Adipocyte (in vitro differentiated cells): ENCODE results near the gene LCN15.
"Not testable (repeated sequence)": the region's sequence is repeated elsewhere in the genome, so short reads cannot be mapped to it uniquely, and the experiment has no call there.

ENCODE experiments used
- DNase-seq: peaks from one replicate; pipeline ENCODE4 v3.0.0-alpha.2; 2015; ENCODE audit warnings: low read depth
- H3K27me3 ChIP-seq: replicated peaks from 2 replicates; pipeline ENCODE4 v1.7.0; 2013; ENCODE audit warnings: mild to moderate bottlenecking, low read length, moderate library complexity; ENCODE audit not compliant: control insufficient read depth, insufficient read depth
- H3K36me3 ChIP-seq: 2 replicates; pipeline ENCODE4 v1.7.0; 2013; ENCODE audit warnings: low read length, mild to moderate bottlenecking, moderate library complexity; ENCODE audit not compliant: control insufficient read depth, insufficient read depth, severe bottlenecking
- H3K4me1 ChIP-seq: 2 replicates; pipeline ENCODE4 v1.7.0; 2013; ENCODE audit warnings: mild to moderate bottlenecking, low read length, moderate library complexity; ENCODE audit not compliant: control insufficient read depth, insufficient read depth
- H3K4me3 ChIP-seq: 2 replicates; pipeline ENCODE4 v1.7.0; 2013; ENCODE audit warnings: mild to moderate bottlenecking, low read length, moderate library complexity
- H3K9ac ChIP-seq: 2 replicates; pipeline ENCODE4 v1.7.0; 2013; ENCODE audit warnings: mild to moderate bottlenecking, low read length, moderate library complexity
- H3K9me3 ChIP-seq: 2 replicates; pipeline ENCODE4 v1.7.0; 2013; ENCODE audit warnings: mild to moderate bottlenecking, low read length, moderate library complexity; ENCODE audit not compliant: control insufficient read depth

LCN15 gene

DNA sequence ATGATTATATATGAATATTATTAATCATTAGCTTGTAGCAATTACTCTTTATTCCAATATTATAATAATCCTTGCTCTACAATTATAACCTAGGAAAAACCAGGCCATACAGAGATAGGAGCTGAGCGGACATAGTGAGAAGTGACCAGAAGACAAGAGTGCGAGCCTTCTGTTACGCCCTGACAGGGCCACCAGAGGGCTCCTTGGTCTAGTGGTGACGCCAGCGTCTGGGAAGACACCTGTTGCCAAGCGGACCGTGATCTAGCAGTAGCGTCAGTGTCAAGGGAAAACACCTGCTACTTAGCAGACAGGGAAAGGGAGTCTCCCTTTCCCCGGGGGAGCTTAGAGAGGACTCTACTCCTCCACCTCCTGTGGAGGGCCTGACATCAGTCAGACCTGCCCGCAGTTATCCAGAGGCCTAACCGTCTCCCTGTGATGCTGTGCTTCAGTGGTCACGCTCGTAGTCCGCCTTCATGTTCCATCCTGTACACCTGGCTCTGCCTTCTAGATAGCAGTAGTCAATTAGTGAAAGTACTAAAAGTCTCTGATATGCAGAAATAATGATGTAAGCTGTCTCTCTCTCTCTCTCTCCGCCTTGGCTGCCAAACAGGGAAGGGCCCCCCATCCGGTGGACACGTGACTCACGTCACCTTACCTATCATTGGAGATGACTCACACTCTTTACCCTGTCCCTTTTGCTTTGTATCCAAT, 2.2 kb upstream of the LCN15 start:
- DNase-seq: peak; percentile 34

GRCh38 chr9:136765745-136766409, 1.6 kb upstream of the LCN15 start:
- not testable (repeated sequence) for H3K9me3 ChIP-seq, DNase-seq, H3K4me1 ChIP-seq, H3K9ac ChIP-seq, H3K4me3 ChIP-seq, H3K36me3 ChIP-seq
- peaks cover 30% of the 10 kb centered on the region for H3K27me3 ChIP-seq

More for the DNA sequence above, 2.2 kb upstream of the LCN15 start:
- not testable (repeated sequence) for H3K9me3 ChIP-seq, H3K4me1 ChIP-seq, H3K4me3 ChIP-seq, H3K36me3 ChIP-seq, H3K9ac ChIP-seq
- H3K27me3 ChIP-seq: peaks cover 30% of the 10 kb centered on the region

DNA sequence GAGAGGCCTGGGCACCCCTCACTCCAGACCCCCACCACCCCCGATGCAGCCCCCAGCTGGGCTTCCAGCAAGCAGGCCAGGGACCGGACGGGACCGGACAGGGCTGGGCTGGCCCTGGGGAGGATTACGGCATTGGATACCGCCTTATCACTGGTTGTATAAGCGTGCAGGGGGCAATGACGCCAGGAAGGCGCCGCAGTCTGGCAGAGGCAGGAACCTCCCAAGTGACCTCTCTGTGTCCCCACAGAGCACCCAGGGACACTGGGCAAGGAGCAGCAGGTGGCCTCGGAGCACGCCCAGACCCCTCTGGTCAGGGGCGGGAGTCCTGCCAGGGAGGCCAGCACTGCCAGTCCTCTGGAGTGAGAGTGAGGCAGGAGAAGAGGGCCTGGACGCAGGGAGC, 723 bp upstream of the LCN15 start:
- no peaks in the 10 kb centered on the region for H3K9me3 ChIP-seq
- no peak for DNase-seq
- H3K4me1 ChIP-seq: no peaks in the 10 kb centered on the region

DNA sequence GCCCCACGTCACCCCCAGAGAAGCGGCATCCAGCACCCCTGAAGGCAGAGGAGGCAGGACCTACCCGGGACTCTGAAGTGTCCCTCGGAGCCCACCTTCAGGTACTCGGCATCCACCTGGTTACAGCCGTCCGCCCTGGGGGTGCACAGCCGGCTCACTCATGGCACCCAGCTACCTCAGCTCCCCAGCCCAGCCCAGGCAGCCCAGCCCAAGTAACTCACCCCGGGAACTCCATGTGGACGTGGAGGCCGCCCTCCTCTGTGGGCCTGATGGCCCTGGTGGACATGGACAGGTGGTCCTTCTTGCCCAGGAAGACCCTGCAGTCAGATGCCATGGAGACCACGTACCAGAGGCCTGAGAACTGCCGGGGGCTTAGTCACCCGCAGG, 676 bp downstream of the LCN15 start:
- Histone ChIP-seq H3K27me3 (peaks cover 35% of the 10 kb centered on the region), H3K4me1 (no peaks in the 10 kb centered on the region), H3K4me3 (no peak overlapping the region), H3K9me3 (no peaks in the 10 kb centered on the region), H3K9ac (no peak overlapping the region), H3K36me3 (no peaks in the 10 kb centered on the region)
- DNase-seq: no peak

More for the DNA sequence above, 723 bp upstream of the LCN15 start:
- Histone ChIP-seq H3K36me3 (no peaks in the 10 kb centered on the region), H3K9ac (no peak overlapping the region), H3K27me3 (peaks cover 32% of the 10 kb centered on the region), H3K4me3 (no peak overlapping the region)

DNA sequence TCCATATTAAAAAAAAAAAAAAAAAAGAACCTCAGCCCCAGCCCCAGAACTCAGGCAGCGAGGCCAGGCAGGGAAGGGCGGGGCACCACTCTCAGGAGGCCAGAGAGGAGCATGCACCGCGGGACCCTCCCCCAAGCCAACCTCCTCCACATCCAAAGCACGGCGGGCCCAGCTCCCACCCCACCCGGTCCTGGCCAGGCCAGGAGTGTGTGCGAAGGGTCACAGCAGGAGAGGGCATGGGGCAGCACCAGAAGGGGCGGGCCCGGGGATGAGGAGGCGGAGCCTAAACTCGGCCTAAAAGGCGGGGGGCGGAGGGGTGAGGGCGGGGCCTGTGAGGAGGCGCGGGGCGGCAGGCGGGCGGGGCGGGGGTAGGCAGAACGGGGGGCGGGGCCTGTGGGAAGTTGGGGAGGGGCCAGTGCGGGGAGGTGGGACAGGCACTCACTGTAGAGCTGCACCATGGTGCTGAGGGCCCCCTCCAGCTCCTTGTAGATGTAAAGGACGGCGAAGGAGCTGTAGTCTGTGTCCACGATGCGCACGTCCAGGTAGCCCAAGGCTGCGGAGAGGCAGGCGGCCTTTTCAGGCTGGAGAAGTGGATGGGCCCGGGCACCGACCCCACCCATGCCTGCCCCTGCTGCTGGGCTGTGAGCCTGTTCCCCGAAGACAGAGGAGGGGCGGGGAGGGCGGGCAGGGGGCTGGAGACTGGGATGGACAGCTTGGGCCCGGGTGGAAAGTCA, 1.2 kb downstream of the LCN15 start:
- Histone ChIP-seq H3K4me1 (no peaks in the 10 kb centered on the region), H3K27me3 (peaks cover 34% of the 10 kb centered on the region), H3K36me3 (no peaks in the 10 kb centered on the region), H3K4me3 (no peak overlapping the region), H3K9ac (no peak overlapping the region), H3K9me3 (no peaks in the 10 kb centered on the region)
- DNase-seq: peak; percentile 35

GRCh38 chr9:136762221-136762691, 2.1 kb downstream of the LCN15 start:
- Histone ChIP-seq H3K9me3 (no peaks in the 10 kb centered on the region), H3K4me3 (no peak overlapping the region)

DNA sequence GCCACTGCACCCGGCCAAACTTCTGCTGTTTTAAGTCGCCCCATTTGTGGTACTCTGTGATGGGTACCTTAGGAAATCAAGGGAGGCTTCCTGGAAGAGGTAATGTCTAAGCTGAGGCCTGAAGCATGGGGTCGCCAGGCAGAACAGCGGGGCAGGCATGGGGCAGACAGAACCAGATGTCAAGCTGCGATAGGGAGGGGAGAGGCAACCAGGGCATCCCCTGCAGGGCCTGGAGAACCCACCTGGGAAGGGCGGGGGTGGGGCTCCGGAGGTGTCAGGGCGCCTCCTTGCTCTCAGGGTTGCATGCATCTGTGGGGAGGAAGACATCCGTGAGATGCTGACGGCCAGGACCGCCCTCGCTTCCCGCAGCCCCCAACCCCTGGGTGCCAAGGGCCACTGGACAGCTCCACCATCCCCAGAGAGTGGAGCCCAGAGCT, 2.8 kb downstream of the LCN15 start:
- Histone ChIP-seq H3K36me3 (no peaks in the 10 kb centered on the region), H3K27me3 (peaks cover 27% of the 10 kb centered on the region), H3K4me1 (no peaks in the 10 kb centered on the region), H3K4me3 (no peak overlapping the region), H3K9ac (no peak overlapping the region), H3K9me3 (no peaks in the 10 kb centered on the region)
- no peak for DNase-seq

More at GRCh38 chr9:136762221-136762691, 2.1 kb downstream of the LCN15 start:
- H3K36me3 ChIP-seq: no peaks in the 10 kb centered on the region
- no peak for DNase-seq
- no peak overlapping the region for H3K9ac ChIP-seq
- H3K27me3 ChIP-seq: peaks cover 32% of the 10 kb centered on the region
- H3K4me1 ChIP-seq: no peaks in the 10 kb centered on the region

DNA sequence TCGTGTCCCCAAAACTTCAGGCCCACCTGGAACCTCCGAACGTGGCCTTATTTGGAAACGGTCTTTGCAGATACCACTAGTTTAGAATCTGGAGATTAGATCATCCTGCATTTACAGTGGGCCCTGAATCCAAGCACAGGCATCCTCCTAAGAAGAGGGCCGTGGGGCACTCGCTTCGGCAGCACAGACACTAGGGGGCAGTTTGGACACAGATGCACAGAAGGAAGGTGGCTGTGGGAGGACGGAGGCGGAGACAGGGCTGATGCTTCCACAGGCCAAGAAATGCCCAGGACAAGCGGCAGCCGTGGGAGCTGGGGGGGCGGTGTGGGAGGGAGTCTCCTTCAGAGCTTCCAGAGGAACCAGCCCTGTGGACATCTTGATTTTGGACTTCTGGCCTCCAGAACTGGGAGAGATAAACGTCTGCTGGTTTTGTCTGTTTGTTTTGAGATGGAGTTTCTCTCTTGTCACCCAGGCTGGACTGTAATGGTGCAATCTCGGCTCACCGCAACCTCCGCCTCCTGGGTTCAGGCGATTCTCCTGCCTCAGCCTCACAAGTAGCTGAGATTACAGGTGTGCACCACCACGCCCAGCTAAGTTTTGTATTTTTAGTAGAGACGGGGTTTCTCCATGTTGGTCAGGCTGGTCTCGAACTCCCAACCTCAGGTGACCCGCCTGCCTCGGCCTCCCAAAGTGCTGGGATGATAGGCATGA, 3.3 kb downstream of the LCN15 start:
- H3K36me3 ChIP-seq, H3K4me1 ChIP-seq, H3K4me3 ChIP-seq, H3K9ac ChIP-seq, H3K9me3 ChIP-seq: not testable (repeated sequence)
- peak; percentile 77 for DNase-seq
- peaks cover 27% of the 10 kb centered on the region for H3K27me3 ChIP-seq

GRCh38 chr9:136760424-136760823, 3.9 kb downstream of the LCN15 start:
- H3K4me3 ChIP-seq: no peak overlapping the region
- DNase-seq: no peak

DNA sequence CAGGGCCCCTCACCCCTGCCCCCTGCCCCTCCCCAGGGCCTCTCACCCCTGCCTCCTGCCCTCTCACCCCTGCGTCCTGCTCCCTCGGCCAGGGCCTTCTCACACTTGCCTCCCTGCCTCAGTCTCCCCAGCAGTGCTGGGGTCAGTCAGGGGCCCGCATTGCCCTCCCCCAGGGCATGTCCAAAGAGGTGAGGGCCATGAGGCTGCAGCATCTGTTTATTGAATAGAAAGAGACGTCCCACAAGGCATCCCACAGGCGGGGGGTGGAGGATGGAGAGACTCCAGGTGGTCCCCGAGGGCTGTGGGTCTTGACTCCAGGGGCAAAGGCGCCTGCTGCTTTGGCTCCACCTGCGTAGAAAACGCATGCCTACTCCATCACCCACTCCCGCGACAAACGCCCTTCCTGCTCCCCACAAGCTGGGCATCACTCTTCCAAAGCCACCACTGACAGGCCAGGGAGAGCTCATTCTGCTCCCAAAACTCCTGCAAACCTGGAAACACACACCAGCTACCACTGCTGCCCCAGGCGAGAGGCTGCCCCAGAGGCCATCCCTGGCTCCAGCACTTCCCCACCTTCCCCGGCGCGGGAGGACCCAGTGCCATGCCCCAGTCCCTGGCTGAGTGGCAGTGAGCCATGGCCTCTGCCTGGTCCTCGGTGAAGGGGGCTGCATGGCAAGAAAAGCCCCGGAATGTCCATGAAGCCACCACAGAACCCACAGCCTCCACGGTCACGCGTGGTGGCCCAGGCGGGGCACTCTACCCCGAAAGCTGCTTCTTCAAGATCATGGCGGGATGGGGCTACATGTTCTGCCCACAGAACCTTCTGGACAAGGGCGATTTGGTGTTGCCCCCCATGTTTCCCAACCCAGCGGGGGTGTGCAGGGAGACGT, 4.6 kb downstream of the LCN15 start:
- Histone ChIP-seq H3K9ac (no peak overlapping the region), H3K4me1 (no peaks in the 10 kb centered on the region), H3K4me3 (no peak overlapping the region), H3K27me3 (peaks cover 27% of the 10 kb centered on the region), H3K36me3 (no peaks in the 10 kb centered on the region), H3K9me3 (peaks cover 13% of the 10 kb centered on the region)
- DNase-seq: no peak

More at GRCh38 chr9:136760424-136760823, 3.9 kb downstream of the LCN15 start:
- Histone ChIP-seq H3K36me3 (no peaks in the 10 kb centered on the region), H3K9me3 (peaks cover 11% of the 10 kb centered on the region), H3K4me1 (no peaks in the 10 kb centered on the region), H3K9ac (no peak overlapping the region), H3K27me3 (peaks cover 25% of the 10 kb centered on the region)
